ENCODE data around the gene ASB7.

DNA sequence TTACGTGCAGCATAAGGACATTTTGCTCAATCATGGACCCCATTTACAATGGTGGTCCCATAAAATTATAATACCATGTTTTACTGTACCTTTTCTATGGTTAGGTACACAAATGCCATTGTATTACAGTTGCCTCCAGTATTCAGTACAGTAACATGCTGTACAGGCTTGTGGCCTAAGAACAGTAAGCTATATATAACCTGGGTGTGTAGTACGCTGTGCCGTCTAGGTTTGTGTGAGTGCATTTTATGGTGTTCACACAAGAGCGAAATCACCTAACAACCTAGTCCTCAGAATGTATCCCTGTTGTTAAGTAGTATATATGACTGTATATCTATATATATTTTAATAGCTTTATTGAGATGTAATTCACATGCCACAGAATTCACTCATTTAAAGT lies 12.5 kb downstream of the ASB7 start:
- no peak for TF ChIP-seq EZH2 (IDR thresholded peaks at IDR 0.05; ENCODE audit: low read depth, unreplicated experiment)
- no peak for TF ChIP-seq CTCF (conservative IDR thresholded peaks at IDR 0.05; ENCODE audit: low read depth in 2 of 2)
- TF ChIP-seq EZH2phosphoT487 (IDR thresholded peaks at IDR 0.05; ENCODE audit: unreplicated experiment) = no peak
- no peak for TF ChIP-seq JUNB (IDR thresholded peaks at IDR 0.05; ENCODE audit: unreplicated experiment)
- no peak for TF ChIP-seq POLR2AphosphoS5 (IDR thresholded peaks at IDR 0.05; ENCODE audit: low read depth)
- TF ChIP-seq, protein P1, sequence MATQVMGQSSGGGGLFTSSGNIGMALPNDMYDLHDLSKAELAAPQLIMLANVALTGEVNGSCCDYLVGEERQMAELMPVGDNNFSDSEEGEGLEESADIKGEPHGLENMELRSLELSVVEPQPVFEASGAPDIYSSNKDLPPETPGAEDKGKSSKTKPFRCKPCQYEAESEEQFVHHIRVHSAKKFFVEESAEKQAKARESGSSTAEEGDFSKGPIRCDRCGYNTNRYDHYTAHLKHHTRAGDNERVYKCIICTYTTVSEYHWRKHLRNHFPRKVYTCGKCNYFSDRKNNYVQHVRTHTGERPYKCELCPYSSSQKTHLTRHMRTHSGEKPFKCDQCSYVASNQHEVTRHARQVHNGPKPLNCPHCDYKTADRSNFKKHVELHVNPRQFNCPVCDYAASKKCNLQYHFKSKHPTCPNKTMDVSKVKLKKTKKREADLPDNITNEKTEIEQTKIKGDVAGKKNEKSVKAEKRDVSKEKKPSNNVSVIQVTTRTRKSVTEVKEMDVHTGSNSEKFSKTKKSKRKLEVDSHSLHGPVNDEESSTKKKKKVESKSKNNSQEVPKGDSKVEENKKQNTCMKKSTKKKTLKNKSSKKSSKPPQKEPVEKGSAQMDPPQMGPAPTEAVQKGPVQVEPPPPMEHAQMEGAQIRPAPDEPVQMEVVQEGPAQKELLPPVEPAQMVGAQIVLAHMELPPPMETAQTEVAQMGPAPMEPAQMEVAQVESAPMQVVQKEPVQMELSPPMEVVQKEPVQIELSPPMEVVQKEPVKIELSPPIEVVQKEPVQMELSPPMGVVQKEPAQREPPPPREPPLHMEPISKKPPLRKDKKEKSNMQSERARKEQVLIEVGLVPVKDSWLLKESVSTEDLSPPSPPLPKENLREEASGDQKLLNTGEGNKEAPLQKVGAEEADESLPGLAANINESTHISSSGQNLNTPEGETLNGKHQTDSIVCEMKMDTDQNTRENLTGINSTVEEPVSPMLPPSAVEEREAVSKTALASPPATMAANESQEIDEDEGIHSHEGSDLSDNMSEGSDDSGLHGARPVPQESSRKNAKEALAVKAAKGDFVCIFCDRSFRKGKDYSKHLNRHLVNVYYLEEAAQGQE (IDR thresholded peaks at IDR 0.05; ENCODE audit: unreplicated experiment) = no peak
- no peak for TF ChIP-seq CREB1 (CRISPR knock-in tag; IDR thresholded peaks at IDR 0.05; ENCODE audit: low read depth)
- TF ChIP-seq, protein P2, sequence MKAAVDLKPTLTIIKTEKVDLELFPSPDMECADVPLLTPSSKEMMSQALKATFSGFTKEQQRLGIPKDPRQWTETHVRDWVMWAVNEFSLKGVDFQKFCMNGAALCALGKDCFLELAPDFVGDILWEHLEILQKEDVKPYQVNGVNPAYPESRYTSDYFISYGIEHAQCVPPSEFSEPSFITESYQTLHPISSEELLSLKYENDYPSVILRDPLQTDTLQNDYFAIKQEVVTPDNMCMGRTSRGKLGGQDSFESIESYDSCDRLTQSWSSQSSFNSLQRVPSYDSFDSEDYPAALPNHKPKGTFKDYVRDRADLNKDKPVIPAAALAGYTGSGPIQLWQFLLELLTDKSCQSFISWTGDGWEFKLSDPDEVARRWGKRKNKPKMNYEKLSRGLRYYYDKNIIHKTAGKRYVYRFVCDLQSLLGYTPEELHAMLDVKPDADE (IDR thresholded peaks at IDR 0.05) = no peak
- no peak for TF ChIP-seq ZNF114 (CRISPR knock-in tag; IDR thresholded peaks at IDR 0.05)
- no peak for TF ChIP-seq STAT1 (IDR thresholded peaks at IDR 0.05; ENCODE audit: unreplicated experiment)

All from GM23338 (cell line).